A673 (cell line): ENCODE data around the gene AFAP1L1. TPM values are rescaled to one million over a fixed set of nuclear protein-coding genes. Genes with fewer than 3 reads are reported as not detected.
A peak's percentile ranks its signal among the peaks of the same experiment; 100 is the strongest.

Experiments used
- BruUV-seq: library from RNA; stranded (reverse); fragments of 400-500 nt; replicated peaks from 2 replicates; lab custom pipeline; 2021; lab: Mats Ljungman, UMichigan
- CTCF ChIA-PET: fragments of 300-600 bp; sonication (Branson Sonifier 250); formaldehyde crosslinking; loops from one replicate; lab custom pipeline; 2022; ENCODE audit warnings: antibody characterized with exemption; lab: Charles Lee
- POLR2A ChIA-PET: fragments of 300-600 bp; sonication (Branson Sonifier 250); formaldehyde crosslinking; loops from one replicate; lab custom pipeline; 2022; ENCODE audit warnings: antibody characterized with exemption; ENCODE audit not compliant: low non-redundant PET; lab: Charles Lee
- DNase-seq: peaks from one replicate; pipeline ENCODE4 v3.0.0-alpha.2; 2015; ENCODE audit warnings: low spot score
- H3K27ac ChIP-seq: fragments of 200-600 bp; sonication (generic); 2 replicates; pipeline ENCODE4 v1.5.1; 2016; ENCODE audit warnings: mixed run types, low read depth, mild to moderate bottlenecking, mixed read lengths, antibody characterized with exemption, low read length; ENCODE audit not compliant: poor library complexity, severe bottlenecking
- H3K27me3 ChIP-seq: fragments of 200-600 bp; sonication (generic); replicated peaks from 2 replicates; pipeline ENCODE4 v1.6.1; 2017; ENCODE audit warnings: mixed run types, low read depth, mild to moderate bottlenecking, mixed read lengths, antibody characterized with exemption, low read length; ENCODE audit not compliant: insufficient read depth, poor library complexity
- H3K36me3 ChIP-seq: fragments of 200-600 bp; sonication (generic); 2 replicates; pipeline ENCODE4 v1.6.1; 2016; ENCODE audit warnings: mixed run types, mild to moderate bottlenecking, mixed read lengths, antibody characterized with exemption, low read length; ENCODE audit not compliant: insufficient read depth, poor library complexity, severe bottlenecking
- H3K4me1 ChIP-seq: fragments of 200-600 bp; sonication (generic); 2 replicates; pipeline ENCODE4 v1.6.1; 2017; ENCODE audit warnings: mixed run types, mild to moderate bottlenecking, mixed read lengths, antibody characterized with exemption, low read length; ENCODE audit not compliant: insufficient read depth, poor library complexity, severe bottlenecking
- H3K4me3 ChIP-seq: fragments of 200-600 bp; sonication (generic); 2 replicates; pipeline ENCODE4 v1.5.1; 2016; ENCODE audit warnings: low read depth, mixed run types, mild to moderate bottlenecking, mixed read lengths, low read length; ENCODE audit not compliant: poor library complexity, severe bottlenecking
- H3K9me3 ChIP-seq: fragments of 200-600 bp; sonication (generic); 2 replicates; pipeline ENCODE4 v1.6.1; 2016; ENCODE audit warnings: mixed run types, low read depth, mild to moderate bottlenecking, mixed read lengths, antibody characterized with exemption, low read length; ENCODE audit not compliant: poor library complexity, severe bottlenecking
- CTCF ChIP-seq: fragments of 300-800, 200-600 bp; sonication (generic); conservative IDR thresholded peaks from 2 replicates; pipeline ENCODE4 v1.5.1; 2017; ENCODE audit warnings: low read depth, mild to moderate bottlenecking, antibody characterized with exemption, low read length, moderate library complexity, mixed read lengths
- EZH2 ChIP-seq: fragments of 200-600 bp; sonication (generic); IDR thresholded peaks from 2 replicates; pipeline ENCODE4 v1.6.1; 2017; ENCODE audit warnings: borderline replicate concordance, low read depth, mild to moderate bottlenecking, mixed read lengths, antibody characterized with exemption, low read length; ENCODE audit not compliant: poor library complexity, severe bottlenecking
- intact Hi-C: fragments of 100-400 bp; cut with micrococcal nuclease; formaldehyde crosslinking; loops from one replicate; pipeline ENCODE4 v1.10.0; 2022; ENCODE audit not compliant: unreplicated experiment
- total RNA-seq: library from RNA; stranded (reverse); gene quantifications from 2 replicates; pipeline ENCODE4 v1.2.3, GENCODE V29; 2021

Gene AFAP1L1
- total RNA-seq, 1 experiment from 2014 or later: 0.21 TPM

GRCh38 chr5:149227168-149227826 is 44.4 kb upstream of the AFAP1L1 start:
- DNase-seq: peak; percentile 28
- CTCF ChIA-PET: interaction anchor here (0.6 kb wide), 1 partner anchor 101 kb away, joined by 3 read pairs; no protein-coding TSS in a partner anchor
- intact Hi-C loops: no loop called here
- Histone ChIP-seq H3K27ac (no peak overlapping the region), H3K27me3 (peaks cover 19% of the 10 kb centered on the region), H3K36me3 (no peaks in the 10 kb centered on the region), H3K4me3 (no peak overlapping the region), H3K9me3 (no peaks in the 10 kb centered on the region), H3K4me1 (no peaks in the 10 kb centered on the region)
- TF ChIP-seq CTCF (no peak), EZH2 (no peak)
- BruUV-seq: no TSS peak
- POLR2A ChIA-PET: no interaction called here

GRCh38 chr5:149228618-149229297 is 42.9 kb upstream of the AFAP1L1 start:
- TF ChIP-seq EZH2: no peak
- peak; percentile 50 for TF ChIP-seq CTCF
- peak; percentile 79 for DNase-seq
- ChIA-PET CTCF (interaction anchor here (1.0 kb wide), 1 partner anchor 87 kb away, joined by 3 read pairs; the partner anchor contains the start of gene ABLIM3), POLR2A (no interaction called here)
- Histone ChIP-seq H3K27me3 (peaks cover 34% of the 10 kb centered on the region), H3K4me1 (no peaks in the 10 kb centered on the region), H3K27ac (no peak overlapping the region), H3K4me3 (no peak overlapping the region), H3K36me3 (no peaks in the 10 kb centered on the region), H3K9me3 (no peaks in the 10 kb centered on the region)
- no TSS peak for BruUV-seq
- intact Hi-C loops: loop anchor here (2.0 kb wide), 1 partner anchor 88 kb away; the partner anchor contains the start of gene ABLIM3

- ChIA-PET POLR2A (no interaction called here), CTCF (no interaction called here)
- Histone ChIP-seq H3K4me3 (no peak overlapping the region), H3K4me1 (no peaks in the 10 kb centered on the region), H3K27ac (no peak overlapping the region), H3K9me3 (no peaks in the 10 kb centered on the region), H3K27me3 (peaks cover 40% of the 10 kb centered on the region), H3K36me3 (no peaks in the 10 kb centered on the region)
- no peak for TF ChIP-seq EZH2
- no peak for TF ChIP-seq CTCF
- intact Hi-C loops: loop anchor here (2.0 kb wide), 1 partner anchor 89 kb away; the partner anchor contains the start of gene ABLIM3
- no peak for DNase-seq
- no TSS peak for BruUV-seq
These were observed 42.2 kb upstream of the AFAP1L1 start for GRCh38 chr5:149229298-149229937.
